EH (cell line): Measurements from ENCODE around the gene OSBPL10.
"Not testable (repeated sequence)": the region's sequence is repeated elsewhere in the genome, so short reads cannot be mapped to it uniquely, and the experiment has no call there.

ENCODE experiments used
- DNase-seq: peaks from one replicate; pipeline ENCODE4 v3.0.0-alpha.2; 2015; ENCODE audit warnings: low read depth

The OSBPL10 gene

GRCh38 chr3:31704156-31704555 lies 276.9 kb downstream of the OSBPL10 start:
- DNase-seq, result no peak

DNA sequence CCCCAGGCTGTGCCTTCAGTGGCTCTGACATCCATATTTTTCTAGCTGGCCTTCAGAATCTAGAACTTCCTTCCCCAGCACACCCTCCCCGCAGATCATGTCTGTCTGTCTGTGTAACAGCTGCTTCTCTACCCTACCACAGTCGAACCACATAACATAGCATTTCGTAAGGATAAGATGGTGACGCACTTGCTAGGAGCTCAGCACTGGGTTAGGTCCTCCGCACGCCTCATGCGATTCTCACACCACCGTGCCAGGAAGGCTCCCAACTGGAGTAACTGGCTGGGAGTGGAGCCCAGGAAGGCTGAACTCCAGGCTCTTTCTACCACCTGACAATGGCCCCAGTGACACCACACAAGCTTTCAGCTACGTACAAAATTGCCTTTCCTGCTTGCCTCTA lies 279.8 kb downstream of the OSBPL10 start:
- DNase-seq, result no peak

GRCh38 chr3:31699309-31699953 lies 281.6 kb downstream of the OSBPL10 start:
- DNase-seq, result peak; percentile 2

DNA sequence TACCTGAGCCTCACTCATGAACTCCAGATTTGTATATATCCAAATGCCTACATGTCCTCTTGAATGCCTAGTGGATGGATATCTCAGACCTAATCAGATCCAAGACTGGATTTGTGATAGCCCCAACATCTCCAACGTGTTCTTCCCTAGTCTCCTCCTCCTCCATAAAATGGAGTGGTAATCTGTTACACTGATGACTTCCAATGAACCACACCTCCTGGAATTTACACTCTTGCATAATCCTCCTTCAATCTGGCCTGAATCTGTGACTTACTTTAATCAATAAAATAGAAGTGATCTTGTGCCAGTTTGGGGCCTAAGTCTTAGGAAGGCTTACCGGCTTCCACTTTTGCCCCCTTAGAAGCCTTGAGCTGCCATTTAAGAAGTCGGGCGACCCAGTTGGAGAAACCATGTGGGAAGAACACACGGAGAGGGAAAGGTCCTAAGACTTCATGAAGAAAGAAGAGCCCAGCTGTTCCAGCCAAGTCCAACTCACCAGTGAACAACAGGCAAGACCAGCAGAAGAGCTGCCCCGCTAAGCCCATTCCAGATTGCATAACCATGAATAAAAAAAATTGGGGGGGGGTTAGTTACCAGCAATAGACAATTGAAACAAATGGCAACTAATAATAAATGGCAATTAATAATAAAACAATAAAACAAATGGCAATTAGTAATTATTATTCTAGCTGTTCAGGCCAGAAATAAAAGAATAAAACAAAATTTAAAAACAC lies 284.1 kb downstream of the OSBPL10 start:
- no peak for DNase-seq

DNA sequence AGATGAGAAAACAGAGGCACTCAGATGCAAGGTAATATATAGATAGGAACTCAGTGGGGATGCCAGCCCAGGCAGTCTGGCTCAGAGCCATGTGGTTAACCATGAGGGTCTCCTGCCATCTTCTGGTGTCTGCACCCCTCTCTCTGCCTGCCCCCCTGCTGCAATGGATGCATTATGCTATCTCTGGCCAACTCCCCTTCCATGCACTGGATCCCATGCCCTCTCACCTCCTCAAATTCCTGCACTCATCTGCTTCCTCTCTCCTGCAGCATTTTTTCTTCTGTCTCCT lies 285.1 kb downstream of the OSBPL10 start:
- DNase-seq, result no peak

DNA sequence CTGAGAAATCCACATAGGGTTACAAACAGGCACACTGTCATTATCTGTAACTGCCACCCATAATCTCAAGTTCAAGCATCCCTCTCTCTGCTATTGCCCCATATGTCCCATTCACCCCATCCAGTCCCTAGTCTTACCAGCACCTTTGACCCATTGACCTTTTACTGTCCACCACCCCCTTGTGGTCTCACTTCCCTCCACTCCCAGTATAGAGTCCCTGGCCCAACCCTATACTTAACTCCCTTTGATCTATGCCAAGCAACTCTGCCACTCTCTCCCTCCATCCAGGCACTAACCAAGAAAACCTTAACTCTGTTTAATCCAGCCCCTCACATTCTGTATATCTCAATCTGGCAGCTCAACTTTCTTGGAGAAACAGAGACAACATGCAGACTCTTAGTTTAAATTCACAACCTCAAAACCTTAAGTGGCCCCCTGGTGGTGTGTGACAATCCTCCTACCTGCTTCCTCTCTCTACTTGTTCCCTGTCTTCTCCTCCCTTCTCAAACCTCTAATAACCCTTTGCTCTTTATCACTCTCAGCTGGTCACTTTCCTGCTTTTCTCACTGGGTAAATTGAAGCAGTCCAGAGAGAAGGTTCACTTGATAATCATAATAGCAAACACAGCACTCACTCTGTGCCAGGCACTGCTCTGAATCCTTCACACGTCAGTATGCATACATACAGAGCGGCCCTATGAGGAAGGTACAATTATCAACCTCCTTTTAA lies 285.6 kb downstream of the OSBPL10 start:
- DNase-seq, result peak; percentile 5

GRCh38 chr3:31693346-31693745 lies 287.7 kb downstream of the OSBPL10 start:
- no peak for DNase-seq

DNA sequence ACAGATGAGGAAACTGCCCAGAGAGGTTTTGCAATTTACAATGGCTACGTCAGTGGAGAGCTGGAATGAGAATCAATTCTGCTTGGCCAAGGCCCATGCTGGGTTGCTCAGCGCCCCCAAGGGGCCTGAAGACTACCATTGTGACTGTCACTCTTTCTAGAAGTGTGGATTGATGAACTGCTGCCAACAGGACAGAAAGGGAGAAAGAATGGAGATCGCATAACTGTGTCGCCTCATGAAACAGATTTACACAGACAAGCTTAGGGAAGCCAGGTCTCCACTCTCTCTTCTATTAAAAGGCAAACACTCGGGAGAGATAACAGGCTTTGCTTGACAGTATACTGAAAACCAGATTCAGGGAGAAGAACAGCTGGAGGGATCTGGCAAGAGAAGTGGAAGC lies 288.3 kb downstream of the OSBPL10 start:
- DNase-seq, result no peak

- DNase-seq, result no peak
These were observed 290.3 kb downstream of the OSBPL10 start for GRCh38 chr3:31690771-31691170.

DNA sequence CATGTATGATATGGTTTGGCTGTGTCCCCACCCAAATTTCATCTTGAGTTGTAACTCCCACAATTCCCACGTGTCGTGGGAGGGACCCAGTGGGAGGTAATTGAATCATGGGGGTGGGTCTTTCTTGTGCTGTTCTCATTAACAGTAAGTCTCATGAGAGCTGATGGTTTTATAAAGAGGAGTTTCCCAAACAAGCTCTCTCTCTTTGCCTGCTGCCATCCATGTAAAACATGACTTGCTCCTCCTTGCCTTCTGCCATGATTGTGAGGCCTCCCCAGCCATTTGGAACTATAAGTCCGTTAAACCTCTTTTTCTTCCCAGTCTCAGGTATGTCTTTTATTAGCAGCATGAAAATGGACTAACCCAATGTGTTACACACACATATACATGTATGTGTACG lies 291.5 kb downstream of the OSBPL10 start:
- DNase-seq, result not testable (repeated sequence)

DNA sequence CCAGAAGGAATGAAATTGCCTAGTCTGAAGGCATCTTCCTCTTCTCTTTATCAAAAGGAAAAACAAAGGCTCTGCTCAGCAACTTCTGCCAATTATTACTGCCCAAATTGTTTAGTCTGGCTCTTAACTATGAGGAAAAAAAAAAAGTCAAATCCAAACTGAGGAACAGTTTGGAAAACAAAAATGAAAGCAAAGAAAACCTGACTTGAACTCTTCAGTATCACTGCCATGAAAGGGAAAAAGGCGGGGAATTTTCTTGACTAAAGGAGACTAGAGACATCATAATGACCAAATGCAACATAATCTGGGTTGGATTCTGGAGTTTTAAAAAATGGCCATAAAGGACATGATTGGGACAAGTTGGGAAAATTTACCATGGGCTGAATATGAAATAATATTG lies 292.1 kb downstream of the OSBPL10 start:
- no peak for DNase-seq

DNA sequence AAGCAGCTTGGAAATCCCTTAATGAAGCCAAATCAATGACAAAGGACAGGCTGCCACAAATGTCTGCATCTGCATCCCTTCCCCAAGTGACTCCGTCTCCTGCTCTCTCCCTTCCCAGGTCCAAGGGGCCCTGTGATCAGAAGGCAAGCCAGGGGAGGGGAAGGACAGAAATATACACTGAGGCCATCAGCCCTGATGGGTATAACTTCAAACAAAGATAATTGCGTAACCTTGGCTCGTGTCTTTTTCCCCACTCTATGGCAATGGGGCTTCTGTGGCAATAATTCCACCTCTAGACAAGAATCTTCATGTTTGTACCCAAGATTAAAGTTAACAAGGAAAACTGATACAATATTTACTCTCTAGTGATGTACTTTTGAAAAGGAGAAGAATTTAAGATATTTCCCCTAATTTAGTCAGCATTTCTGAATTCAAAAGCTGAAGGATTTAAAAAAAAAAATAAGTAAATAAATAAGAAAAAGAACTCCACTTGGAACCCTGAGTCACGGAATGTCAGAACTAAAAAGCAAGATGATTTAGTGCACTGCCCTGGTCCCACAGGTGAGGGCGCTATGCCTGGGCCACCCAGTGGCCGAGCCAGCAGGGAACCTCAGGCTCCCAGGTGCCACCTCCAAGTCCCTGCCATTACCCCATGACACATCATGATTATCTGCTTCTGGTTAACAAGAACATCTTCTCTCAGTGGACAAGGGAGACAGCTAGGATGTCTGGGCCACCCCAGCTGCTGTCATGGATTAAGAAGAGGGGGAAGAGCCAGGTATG lies 293.9 kb downstream of the OSBPL10 start:
- DNase-seq, result no peak

GRCh38 chr3:31680072-31680870 lies 300.8 kb downstream of the OSBPL10 start:
- no peak for DNase-seq

DNA sequence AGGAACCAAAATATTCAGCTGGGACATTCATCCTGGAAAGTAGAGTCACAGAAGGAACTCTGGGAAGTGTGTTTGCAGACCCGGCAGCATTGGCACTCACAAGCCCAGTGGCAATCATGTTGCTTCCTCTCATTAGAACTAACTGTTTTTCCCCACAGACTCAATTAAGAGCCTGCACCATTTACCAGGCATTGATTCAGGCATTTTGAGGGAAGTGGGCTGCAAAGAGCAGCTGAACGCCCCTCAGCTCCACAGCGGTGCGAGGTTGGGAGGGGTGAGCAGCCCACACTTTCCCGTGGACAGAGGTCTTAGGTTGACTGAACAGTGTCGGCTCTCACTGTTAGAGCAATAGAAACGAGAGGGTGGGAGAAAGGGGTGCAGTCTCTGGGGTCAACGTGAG lies 304.5 kb downstream of the OSBPL10 start:
- DNase-seq, result no peak

DNA sequence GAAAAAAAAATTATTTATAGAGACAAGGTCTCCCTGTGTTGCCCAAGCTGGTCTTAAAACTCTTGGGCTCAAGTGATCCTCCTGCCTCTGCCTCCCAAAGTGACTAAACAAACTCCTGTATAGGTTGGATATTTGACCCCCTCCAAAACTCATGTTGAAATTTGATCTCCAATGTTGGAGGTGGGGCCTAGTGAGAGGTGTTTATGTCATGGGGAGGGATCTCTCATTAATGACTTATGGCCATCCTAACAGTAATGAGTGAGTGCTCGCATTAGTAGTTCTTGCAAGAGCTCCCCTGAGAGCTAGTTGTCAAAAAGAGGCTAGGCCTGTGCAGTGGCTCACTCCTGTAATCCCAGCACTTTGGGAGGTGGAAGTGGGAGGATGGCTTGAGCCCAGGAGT lies 307.1 kb downstream of the OSBPL10 start:
- DNase-seq, result no peak

DNA sequence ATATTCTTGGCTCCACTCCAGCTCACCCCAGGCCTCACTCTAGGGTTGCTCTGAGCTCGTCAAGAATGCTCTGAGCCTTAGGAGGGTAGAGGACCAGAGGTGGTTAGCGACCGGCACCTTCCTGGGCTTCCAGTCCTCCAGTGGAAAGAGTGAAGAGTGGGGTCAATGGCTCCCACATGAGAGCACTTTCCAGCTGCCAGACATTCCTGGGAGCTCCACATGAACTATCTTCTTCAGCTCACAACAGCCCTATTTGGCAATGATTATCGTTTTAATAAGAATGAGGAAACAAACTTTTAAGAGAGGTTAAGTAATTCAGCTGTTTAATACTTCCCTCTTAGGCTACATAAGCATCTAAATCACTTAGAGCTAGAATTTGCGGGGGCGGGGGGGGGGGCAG lies 309.1 kb downstream of the OSBPL10 start:
- DNase-seq, result peak; percentile 33

DNA sequence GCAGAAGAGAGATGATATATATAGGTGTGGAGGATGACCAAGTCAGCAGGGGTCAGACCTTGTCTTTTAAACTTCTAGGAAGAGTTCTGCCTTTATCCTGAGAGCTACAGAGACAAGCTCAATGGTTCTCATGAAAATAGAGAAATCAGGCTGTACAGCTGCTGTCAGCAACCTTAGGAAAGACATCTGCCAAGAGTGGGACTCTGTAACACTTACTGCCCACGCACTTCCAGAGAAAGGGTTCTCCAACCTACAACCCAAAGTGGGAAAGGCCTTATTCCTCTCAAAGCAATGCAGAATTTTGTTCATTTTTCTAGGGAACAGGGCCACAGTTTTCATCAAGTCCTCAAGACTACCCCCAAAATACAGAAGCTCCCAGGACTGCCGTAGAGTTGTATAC lies 309.6 kb downstream of the OSBPL10 start:
- DNase-seq, result no peak

- no peak for DNase-seq
These were observed 310.3 kb downstream of the OSBPL10 start for GRCh38 chr3:31670722-31671121.

GRCh38 chr3:31670136-31670535 lies 310.9 kb downstream of the OSBPL10 start:
- DNase-seq, result no peak

DNA sequence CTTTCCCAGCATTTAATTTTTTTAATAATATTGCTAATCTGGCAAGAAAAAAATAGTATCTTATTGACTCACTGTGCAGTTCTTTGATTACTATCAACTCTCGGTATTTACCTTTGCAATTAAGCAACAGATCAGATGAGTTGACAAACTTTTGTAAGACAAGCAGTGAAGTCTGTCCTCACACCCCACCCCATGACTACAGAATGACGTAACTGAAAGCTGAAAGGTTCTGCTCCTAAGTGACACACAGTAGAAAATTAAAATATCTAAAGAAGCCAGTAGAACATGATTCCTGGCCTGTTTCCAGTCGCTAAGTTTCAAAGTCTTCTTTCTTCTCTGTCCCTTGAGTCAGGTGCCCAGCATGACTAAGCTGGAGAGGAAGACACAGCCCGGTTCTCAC lies 312.8 kb downstream of the OSBPL10 start:
- no peak for DNase-seq

DNA sequence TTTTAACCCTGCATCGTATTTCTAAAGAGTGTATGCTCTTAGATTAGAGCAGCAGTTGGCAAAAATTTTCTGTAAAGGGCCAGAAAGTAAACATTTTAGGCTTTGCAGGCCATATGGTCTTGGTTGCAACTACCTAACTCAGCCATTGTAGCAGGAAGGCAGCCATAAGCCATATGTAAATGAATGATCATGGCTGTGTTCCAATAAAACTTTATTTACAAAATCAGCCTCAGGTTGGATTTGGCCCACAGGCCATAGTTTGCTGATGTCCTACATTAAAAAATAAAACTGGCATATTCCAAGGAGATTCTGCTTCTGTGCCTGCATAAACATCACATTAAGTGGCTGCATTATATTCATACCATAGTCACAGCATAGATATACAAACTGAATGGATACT lies 313.5 kb downstream of the OSBPL10 start:
- DNase-seq, result no peak

DNA sequence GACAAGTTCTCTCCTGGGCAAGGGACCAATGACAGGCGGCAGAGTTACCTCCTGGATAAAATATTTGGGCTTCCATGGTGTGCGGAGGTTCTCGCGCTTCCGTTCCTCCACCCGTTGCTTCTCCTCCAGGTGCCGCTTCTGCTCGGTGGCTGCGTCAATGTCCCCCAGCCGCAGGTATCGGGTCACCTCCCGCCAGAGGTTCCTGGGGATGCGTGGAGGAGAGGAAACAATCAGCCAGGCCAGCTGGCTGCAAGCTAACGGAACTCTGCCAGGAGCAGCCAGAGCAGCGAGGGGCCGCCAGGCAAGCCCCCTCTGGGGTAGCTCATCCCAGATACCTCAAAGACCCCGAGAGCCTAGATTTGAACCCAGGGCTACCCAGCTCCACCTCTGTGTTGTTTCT lies 317.0 kb downstream of the OSBPL10 start:
- DNase-seq, result no peak
